Adrenal gland (tissue), 12 donors: ENCODE measurements around the gene NAMPT. TPM values are rescaled to one million over a fixed set of nuclear protein-coding genes. Genes with fewer than 3 reads are reported as not detected.

ENCODE experiments used
- DNase-seq, 7 donors: peaks; one replicate each; pipeline ENCODE4 v3.0.0-alpha.2; 2019 to 2020
- H3K27ac ChIP-seq, 5 donors: fragments of 200-600 bp; sonication (generic) in 4 of 5; 1 replicate in 3 of 5; 2 replicates in 2 of 5; pipeline versions ENCODE4 v1.5.1 to v1.8.0; 2016 to 2020; ENCODE audit warnings: mild to moderate bottlenecking in 1 of 5
- H3K27me3 ChIP-seq: fragments of 200-600 bp; 2 replicates; pipeline ENCODE4 v1.8.0; 2021
- H3K36me3 ChIP-seq, 2 donors: fragments of 200-600 bp; replicated peaks in 1 of 2; 1 replicate in 1 of 2; 2 replicates in 1 of 2; pipeline versions ENCODE4 v1.5.1 to v1.8.0; 2018 to 2022
- H3K4me1 ChIP-seq, 2 donors: fragments of 200-600 bp; replicated peaks in 1 of 2; 1 replicate in 1 of 2; 2 replicates in 1 of 2; pipeline versions ENCODE4 v1.5.1 to v1.8.0; 2018 to 2021
- H3K4me3 ChIP-seq, 4 donors: fragments of 200-600 bp; sonication (generic) in 3 of 4; one replicate each; pipeline ENCODE4 v1.5.1; 2016 to 2018
- H3K9me3 ChIP-seq, 3 donors: fragments of 200-600 bp; sonication (generic) in 1 of 3; replicated peaks in 1 of 3; 1 replicate in 2 of 3; 2 replicates in 1 of 3; pipeline versions ENCODE4 v1.5.1 to v1.8.0; 2016 to 2021
- POLR2A ChIP-seq, 2 donors: fragments of 450-650 bp; IDR thresholded peaks; one replicate each; pipeline ENCODE4 v1.6.1; 2017; ENCODE audit warnings: antibody characterized with exemption in 2 of 2, mild to moderate bottlenecking in 2 of 2, moderate library complexity in 1 of 2
- WGBS, 4 donors: extraction: QIAGEN DNeasy Blood & Tissue Kit in 2 of 4; methylation state at CpG; one replicate each; pipeline versions ENCODE4 v1.1.5 to v1.1.7; 2013 to 2017; 5-methylcytosine and 5-hydroxymethylcytosine counted together
- intact Hi-C, 2 donors: fragments of 100-400 bp; cut with DNase I; formaldehyde crosslinking; loops; one replicate each; pipeline versions ENCODE4 v1.14.1 to v1.15.0; 2022 to 2023
- polyA plus RNA-seq, 3 donors: library from polyadenylated mRNA; stranded (reverse); fragments of 200-250 nt in 2 of 3; fragments of 350-450 nt in 1 of 3; fragmentation: Illumina TruSeq in 1 of 3; extraction: RNeasy Lipid Tissue Mini Kit (QIAGEN cat#74804) in 1 of 3; gene quantifications; one replicate each; pipeline ENCODE4 v1.2.3, GENCODE V29; 2013 to 2014
- total RNA-seq, 9 donors: library from RNA; depleted of rRNA in 4 of 9; stranded (reverse); fragments of >200 nt in 4 of 9; fragments of 120-200 nt in 1 of 9; fragmentation: NEBNext Ultra II Directional in 1 of 9; extraction: Animal tissue kit (Norgen Biotek cat#: 25700) in 1 of 9; gene quantifications; one replicate each; pipeline versions ENCODE4 v1.1.0 to v1.2.4, GENCODE V29; 2013 to 2023
- TF ChIP-seq, protein P1 (sequence below), 6 experiments: fragments of 450-650 bp in 4 of 6; fragments of 200-600 bp in 2 of 6; sonication (generic) in 1 of 6; IDR thresholded peaks; 1 replicate in 5 of 6; 2 replicates in 1 of 6; pipeline versions ENCODE4 v1.5.1 to v1.8.0; 2016 to 2021; ENCODE audit warnings: antibody characterized with exemption in 6 of 6, mild to moderate bottlenecking in 2 of 6, moderate library complexity in 1 of 6
- donor health status: healthy with polysubstance abuse.
- donor health status: Bipolar disorder and iron deficiency.
- donor health status: DM: yes; HTN: yes; CAD: no.
- donor health status: DM: no; HTN: no; CAD: no.
- donor health status: DM: no; HTN: no; CAD: no.
- donor health status: DM: yes; HTN: yes; CAD: no.

Gene NAMPT
- total and polyA plus RNA-seq, 12 donors, result 21.7 to 482 (median 137) TPM

DNA sequence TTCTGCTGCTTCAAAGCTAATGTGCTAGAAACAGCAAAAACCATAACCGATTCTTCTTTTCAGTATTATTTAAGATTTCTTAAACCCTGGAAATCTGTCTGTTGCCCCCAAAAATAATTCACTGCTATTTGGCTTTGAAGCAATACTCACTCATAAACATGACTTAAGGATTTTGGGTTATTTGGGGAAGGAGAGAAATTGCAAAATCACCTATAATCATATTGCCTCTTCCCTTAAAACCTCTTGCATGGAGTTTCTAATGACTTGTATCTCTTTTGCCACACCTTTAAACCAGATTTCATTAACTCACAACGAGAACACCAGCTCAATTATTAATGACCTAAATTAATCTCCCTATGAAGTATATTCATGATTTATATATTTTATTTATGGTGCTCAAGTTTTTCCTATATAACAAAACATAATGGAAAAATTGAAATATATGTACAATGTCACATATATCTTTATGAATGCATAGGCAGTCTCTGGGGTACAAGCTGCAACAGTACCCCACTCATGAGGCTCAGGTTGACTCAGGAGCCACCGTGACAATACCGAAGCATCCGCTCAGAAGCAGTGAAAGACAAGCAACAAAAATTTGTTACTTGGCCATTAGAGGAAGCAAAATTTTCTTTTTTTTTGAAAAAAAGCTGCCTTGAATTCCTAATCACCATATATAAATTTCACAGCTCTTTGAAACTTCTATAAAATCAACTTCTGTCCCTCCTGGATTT is 3.0 kb downstream of the NAMPT start:
- intact Hi-C loops, result loop anchor here in 1 of 2 donors (10.0 kb wide), 1 partner anchor 143 kb away; no protein-coding TSS in a partner anchor
- peaks cover 27 to 62% of the 10 kb centered on the region in 2 donors for H3K4me1 ChIP-seq
- no peak for DNase-seq
- no peaks in the 10 kb centered on the region for H3K36me3 ChIP-seq
- peak overlapping the region in 1 of 5 donors; percentile 99 for H3K27ac ChIP-seq
- WGBS, 4 donors, result 84 to 94% (median 90%) methylated on average over 5 of the region's 5 CpGs
- no peaks in the 10 kb centered on the region for H3K9me3 ChIP-seq
- no peaks in the 10 kb centered on the region for H3K27me3 ChIP-seq
- peak overlapping the region in 1 of 4 donors; percentile 95 for H3K4me3 ChIP-seq
- TF ChIP-seq POLR2A (IDR thresholded peaks at IDR 0.05), result no peak
- TF ChIP-seq, protein P1, sequence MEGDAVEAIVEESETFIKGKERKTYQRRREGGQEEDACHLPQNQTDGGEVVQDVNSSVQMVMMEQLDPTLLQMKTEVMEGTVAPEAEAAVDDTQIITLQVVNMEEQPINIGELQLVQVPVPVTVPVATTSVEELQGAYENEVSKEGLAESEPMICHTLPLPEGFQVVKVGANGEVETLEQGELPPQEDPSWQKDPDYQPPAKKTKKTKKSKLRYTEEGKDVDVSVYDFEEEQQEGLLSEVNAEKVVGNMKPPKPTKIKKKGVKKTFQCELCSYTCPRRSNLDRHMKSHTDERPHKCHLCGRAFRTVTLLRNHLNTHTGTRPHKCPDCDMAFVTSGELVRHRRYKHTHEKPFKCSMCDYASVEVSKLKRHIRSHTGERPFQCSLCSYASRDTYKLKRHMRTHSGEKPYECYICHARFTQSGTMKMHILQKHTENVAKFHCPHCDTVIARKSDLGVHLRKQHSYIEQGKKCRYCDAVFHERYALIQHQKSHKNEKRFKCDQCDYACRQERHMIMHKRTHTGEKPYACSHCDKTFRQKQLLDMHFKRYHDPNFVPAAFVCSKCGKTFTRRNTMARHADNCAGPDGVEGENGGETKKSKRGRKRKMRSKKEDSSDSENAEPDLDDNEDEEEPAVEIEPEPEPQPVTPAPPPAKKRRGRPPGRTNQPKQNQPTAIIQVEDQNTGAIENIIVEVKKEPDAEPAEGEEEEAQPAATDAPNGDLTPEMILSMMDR (IDR thresholded peaks at IDR 0.05), result no peak

DNA sequence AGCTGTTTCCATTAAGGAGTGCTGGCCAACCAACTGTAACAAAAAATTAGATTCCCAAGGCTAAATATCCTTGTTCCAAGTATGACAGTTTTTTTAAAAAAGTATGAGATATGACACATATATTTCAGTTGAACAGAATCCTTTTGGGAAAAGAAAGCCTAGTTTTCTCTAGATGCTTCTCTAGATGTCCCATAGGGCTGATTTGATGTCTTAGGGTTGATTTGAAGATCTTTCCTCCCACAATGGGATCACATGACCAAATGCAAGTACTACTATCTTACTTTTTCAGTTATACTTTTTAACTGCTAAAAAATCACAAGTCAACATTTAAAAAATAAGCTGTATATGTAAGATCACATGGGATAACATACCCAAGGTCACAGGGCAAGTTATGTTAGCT is 3.7 kb downstream of the NAMPT start:
- TF ChIP-seq POLR2A (IDR thresholded peaks at IDR 0.05), result no peak
- TF ChIP-seq, protein P1 (IDR thresholded peaks at IDR 0.05), result no peak
- no peaks in the 10 kb centered on the region for H3K9me3 ChIP-seq
- no peaks in the 10 kb centered on the region for H3K27me3 ChIP-seq
- no peak for DNase-seq
- peak overlapping the region in 1 of 5 donors; percentile 23 for H3K27ac ChIP-seq
- peaks cover 27 to 62% of the 10 kb centered on the region in 2 donors for H3K4me1 ChIP-seq
- H3K4me3 ChIP-seq, result peak overlapping the region in 1 of 4 donors; percentile 95
- peaks cover 0 to 4% of the 10 kb centered on the region in 2 donors for H3K36me3 ChIP-seq
- intact Hi-C loops, result loop anchor here in 1 of 2 donors (10.0 kb wide), 1 partner anchor 144 kb away; no protein-coding TSS in a partner anchor

DNA sequence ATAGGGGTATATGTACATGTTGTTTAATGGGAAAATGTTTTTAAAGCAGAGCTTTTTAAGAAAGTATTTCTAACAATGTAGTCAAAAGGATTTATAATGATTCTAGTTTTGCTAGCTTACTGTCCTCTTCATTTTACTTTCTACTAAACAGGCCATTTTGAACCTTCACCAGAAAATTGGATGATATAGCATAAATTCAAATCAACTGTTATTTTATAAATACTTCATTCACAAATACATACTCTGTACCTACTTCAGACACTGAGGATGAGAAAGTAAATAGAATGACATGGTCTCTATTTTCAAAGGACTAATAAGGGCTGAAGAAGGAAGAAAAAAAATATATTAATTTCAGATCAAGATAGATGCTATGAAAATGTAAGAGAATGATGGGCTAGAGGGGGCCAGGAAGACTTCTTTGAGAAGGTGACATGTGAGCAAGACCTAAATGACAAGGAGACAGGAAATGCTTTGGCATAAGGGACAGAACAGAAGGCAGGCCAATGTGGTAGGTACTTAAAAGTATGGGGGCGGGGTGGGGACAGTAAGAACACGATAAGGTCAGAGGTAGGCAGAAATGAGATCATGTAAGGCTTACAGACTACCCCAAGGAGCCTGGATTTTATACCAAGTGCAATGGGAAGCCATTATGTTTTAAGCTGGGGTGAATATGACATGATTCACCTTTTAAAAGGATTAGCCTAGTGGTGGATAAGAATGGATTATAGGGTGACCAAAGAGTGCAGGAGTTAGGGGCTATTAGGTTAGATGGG is 5.2 kb downstream of the NAMPT start:
- H3K4me1 ChIP-seq, result peaks cover 27 to 56% of the 10 kb centered on the region in 2 donors

DNA sequence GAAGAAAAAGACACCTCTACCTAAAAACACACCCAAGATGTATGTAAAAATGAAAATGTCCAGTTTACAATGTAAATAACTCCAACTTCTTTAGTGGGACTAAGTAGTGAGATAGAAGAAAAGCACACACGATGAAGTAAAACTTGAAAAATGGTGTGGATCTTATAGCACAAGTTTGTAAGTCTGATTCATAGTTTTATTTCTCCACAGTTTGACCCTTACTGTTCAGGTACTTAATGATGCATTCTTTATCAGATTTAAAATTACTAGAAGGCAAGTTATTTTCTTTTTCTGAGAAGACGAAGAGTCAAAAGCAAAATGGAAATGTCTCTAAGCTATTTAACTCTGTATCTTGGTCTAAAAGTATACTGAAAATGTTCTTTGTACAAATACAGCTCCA is 6.1 kb downstream of the NAMPT start:
- intact Hi-C loops, result no loop called here
- no peak for TF ChIP-seq POLR2A (IDR thresholded peaks at IDR 0.05)
- TF ChIP-seq, protein P1 (IDR thresholded peaks at IDR 0.05), result no peak

More for the DNA sequence above, 5.2 kb downstream of the NAMPT start:
- TF ChIP-seq, protein P1 (IDR thresholded peaks at IDR 0.05), result no peak
- no peak for TF ChIP-seq POLR2A (IDR thresholded peaks at IDR 0.05)
- 85 to 91% (median 90%) methylated on average over 2 of the region's 2 CpGs for WGBS, 4 donors
- Histone ChIP-seq H3K36me3 (peaks cover 0 to 18% of the 10 kb centered on the region in 2 donors), H3K27me3 (no peaks in the 10 kb centered on the region), H3K4me3 (no peak overlapping the region), H3K9me3 (no peaks in the 10 kb centered on the region), H3K27ac (no peak overlapping the region)
- DNase-seq, result no peak
- intact Hi-C loops, result loop anchor here in 1 of 2 donors (10.0 kb wide), 1 partner anchor 145 kb away; no protein-coding TSS in a partner anchor

More for the DNA sequence above, 6.1 kb downstream of the NAMPT start:
- 69 to 87% (median 73%) methylated on average over 2 of the region's 2 CpGs for WGBS, 4 donors
- Histone ChIP-seq H3K36me3 (peaks cover 0 to 27% of the 10 kb centered on the region in 2 donors), H3K4me3 (no peak overlapping the region), H3K4me1 (peaks cover 27 to 56% of the 10 kb centered on the region in 2 donors), H3K27me3 (no peaks in the 10 kb centered on the region), H3K9me3 (no peaks in the 10 kb centered on the region), H3K27ac (no peak overlapping the region)
- no peak for DNase-seq
